ENCODE measurements around the gene BICC1. TPM values are rescaled to one million over a fixed set of nuclear protein-coding genes. Genes with fewer than 3 reads are reported as not detected.

The BICC1 gene
- total RNA-seq, 4 donors from 2014 or later: 28.8 to 39.0 (median 30.5) TPM

DNA sequence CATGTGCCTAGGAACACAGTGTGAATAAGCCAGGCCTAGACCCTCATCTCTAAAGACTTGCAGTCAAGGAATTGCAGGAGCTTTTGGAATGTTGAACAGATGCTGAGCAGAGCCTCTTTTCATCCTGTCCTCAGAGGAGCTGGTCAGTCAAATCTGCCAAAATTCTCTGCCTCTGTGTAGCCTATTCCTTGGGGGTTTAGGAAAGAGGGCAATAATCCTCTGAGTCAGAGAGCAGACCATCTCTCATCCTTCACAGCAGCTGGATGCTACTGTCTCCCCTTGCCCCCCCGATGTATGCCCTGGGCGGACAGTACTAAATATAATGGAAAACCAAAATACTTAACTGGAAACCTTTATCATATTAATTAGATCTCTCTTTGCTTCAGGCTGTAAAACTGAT, 52.6 kb downstream of the BICC1 start:
- no peaks in the 10 kb centered on the region for H3K27me3 ChIP-seq
- 72 to 79% methylated on average over 2 of the region's 2 CpGs for WGBS, 2 donors
- peaks cover 0 to 31% (median 14%) of the 10 kb centered on the region in 4 donors for H3K9me3 ChIP-seq
- TF ChIP-seq EP300 (IDR thresholded peaks at IDR 0.05) (no peak), POLR2A (IDR thresholded peaks at IDR 0.05) (no peak)
- TF ChIP-seq, protein P1, sequence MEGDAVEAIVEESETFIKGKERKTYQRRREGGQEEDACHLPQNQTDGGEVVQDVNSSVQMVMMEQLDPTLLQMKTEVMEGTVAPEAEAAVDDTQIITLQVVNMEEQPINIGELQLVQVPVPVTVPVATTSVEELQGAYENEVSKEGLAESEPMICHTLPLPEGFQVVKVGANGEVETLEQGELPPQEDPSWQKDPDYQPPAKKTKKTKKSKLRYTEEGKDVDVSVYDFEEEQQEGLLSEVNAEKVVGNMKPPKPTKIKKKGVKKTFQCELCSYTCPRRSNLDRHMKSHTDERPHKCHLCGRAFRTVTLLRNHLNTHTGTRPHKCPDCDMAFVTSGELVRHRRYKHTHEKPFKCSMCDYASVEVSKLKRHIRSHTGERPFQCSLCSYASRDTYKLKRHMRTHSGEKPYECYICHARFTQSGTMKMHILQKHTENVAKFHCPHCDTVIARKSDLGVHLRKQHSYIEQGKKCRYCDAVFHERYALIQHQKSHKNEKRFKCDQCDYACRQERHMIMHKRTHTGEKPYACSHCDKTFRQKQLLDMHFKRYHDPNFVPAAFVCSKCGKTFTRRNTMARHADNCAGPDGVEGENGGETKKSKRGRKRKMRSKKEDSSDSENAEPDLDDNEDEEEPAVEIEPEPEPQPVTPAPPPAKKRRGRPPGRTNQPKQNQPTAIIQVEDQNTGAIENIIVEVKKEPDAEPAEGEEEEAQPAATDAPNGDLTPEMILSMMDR (IDR thresholded peaks at IDR 0.05): no peak
- no peak overlapping the region for H3K27ac ChIP-seq
- H3K4me1 ChIP-seq: peaks cover 0 to 9% (median 0%) of the 10 kb centered on the region in 4 donors
- H3K36me3 ChIP-seq: no peaks in the 10 kb centered on the region
- no peak overlapping the region for H3K4me3 ChIP-seq
- no peak for DNase-seq (ENCODE audit: low spot score in 2 of 2)

DNA sequence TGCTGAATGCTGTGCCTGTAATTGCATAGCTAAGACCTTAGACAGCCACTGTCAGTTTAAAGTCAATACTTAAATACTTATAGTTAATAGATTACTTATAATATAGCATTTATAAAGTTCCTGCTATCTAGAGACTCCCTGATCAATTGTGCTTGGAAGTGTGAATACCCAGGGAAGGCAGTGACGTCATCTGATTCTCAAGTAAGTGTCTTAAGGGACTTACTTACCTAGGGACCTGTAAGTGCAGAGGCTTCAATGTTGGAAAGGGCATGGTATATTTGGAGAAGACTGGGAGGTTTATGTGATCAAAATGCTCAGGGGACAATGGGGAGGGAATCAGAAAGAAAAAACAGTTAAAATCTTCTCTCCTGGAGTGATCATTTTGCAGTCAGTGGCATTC, 55.0 kb downstream of the BICC1 start:
- H3K27ac ChIP-seq: peak overlapping the region in 1 of 4 donors; percentile 43
- H3K27me3 ChIP-seq: no peaks in the 10 kb centered on the region
- H3K36me3 ChIP-seq: no peaks in the 10 kb centered on the region
- 56 to 71% methylated on average over 1 of the region's 1 CpG for WGBS, 2 donors
- peaks cover 0 to 9% (median 0%) of the 10 kb centered on the region in 4 donors for H3K4me1 ChIP-seq
- H3K4me3 ChIP-seq: no peak overlapping the region
- peaks cover 0 to 22% (median under 1%) of the 10 kb centered on the region in 4 donors for H3K9me3 ChIP-seq
- no peak for DNase-seq (ENCODE audit: low spot score in 2 of 2)
- TF ChIP-seq, protein P1 (IDR thresholded peaks at IDR 0.05): no peak
- no peak for TF ChIP-seq POLR2A (IDR thresholded peaks at IDR 0.05)
- TF ChIP-seq EP300 (IDR thresholded peaks at IDR 0.05): no peak

DNA sequence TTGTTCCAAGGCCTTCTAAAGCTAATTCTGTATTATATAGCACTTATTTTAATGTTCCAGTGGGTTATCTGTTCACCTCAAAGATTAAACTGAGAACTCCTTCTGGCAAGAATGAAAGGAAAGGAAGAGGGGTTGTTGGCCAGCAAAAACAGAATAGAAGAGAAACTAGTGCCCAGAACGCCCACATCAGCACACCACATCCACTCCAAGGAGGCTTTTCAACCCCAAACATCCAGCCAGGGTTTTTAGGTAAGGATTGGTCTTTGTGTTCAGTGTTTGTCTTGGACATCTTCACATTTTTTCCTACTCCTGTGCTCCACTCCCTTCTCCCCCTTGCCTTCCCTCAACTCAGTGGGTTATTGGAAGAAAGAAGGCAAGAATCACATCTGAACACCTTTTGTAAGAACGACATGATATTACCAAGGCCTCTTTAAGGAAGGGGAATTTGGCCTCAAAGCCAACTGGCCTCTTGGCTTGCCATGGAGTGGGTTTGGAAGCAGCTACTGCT, 55.8 kb downstream of the BICC1 start:
- H3K27ac ChIP-seq: peak overlapping the region in 1 of 4 donors; percentile 43
- TF ChIP-seq POLR2A (IDR thresholded peaks at IDR 0.05) (no peak), EP300 (IDR thresholded peaks at IDR 0.05) (no peak)
- TF ChIP-seq, protein P1 (IDR thresholded peaks at IDR 0.05): no peak
- no peak overlapping the region for H3K4me3 ChIP-seq
- no peaks in the 10 kb centered on the region for H3K36me3 ChIP-seq
- H3K4me1 ChIP-seq: peaks cover 0 to 11% (median 0%) of the 10 kb centered on the region in 4 donors
- WGBS, 2 donors: 67% methylated on average over 2 of the region's 2 CpGs
- DNase-seq (ENCODE audit: low spot score in 2 of 2): no peak
- peaks cover 0 to 13% (median 0%) of the 10 kb centered on the region in 4 donors for H3K9me3 ChIP-seq
- H3K27me3 ChIP-seq: no peaks in the 10 kb centered on the region

DNA sequence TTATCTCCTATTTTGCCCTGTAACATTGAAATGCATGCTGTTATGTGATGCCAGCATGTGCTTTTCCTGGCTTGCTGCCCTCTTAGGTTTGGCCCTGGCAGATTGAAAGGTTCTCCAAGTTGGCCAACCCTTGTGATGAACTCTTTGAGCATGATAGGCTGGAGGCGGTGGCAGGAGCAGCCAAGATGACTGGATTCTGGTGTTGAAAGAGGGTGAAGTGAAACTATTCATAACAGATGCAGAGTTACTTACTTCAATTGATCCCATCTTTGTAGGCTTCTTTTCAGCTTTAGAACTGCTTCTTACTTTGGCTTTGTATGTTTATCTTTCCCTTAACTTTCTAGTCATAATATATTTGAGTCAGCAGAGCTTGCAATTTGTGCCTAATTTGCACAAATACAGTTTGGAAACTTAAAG, 57.6 kb downstream of the BICC1 start:
- peaks cover 0 to 13% (median 0%) of the 10 kb centered on the region in 4 donors for H3K9me3 ChIP-seq
- peaks cover 0 to 28% (median 3%) of the 10 kb centered on the region in 4 donors for H3K4me1 ChIP-seq
- H3K27ac ChIP-seq: peak overlapping the region in 2 of 4 donors; percentile 20 to 39
- no peak for DNase-seq (ENCODE audit: low spot score in 2 of 2)
- no peak for TF ChIP-seq EP300 (IDR thresholded peaks at IDR 0.05)
- TF ChIP-seq, protein P1 (IDR thresholded peaks at IDR 0.05): no peak
- TF ChIP-seq POLR2A (IDR thresholded peaks at IDR 0.05): no peak
- H3K36me3 ChIP-seq: no peaks in the 10 kb centered on the region
- 76 to 86% methylated on average over 1 of the region's 1 CpG for WGBS, 2 donors
- H3K27me3 ChIP-seq: no peaks in the 10 kb centered on the region
- no peak overlapping the region for H3K4me3 ChIP-seq

DNA sequence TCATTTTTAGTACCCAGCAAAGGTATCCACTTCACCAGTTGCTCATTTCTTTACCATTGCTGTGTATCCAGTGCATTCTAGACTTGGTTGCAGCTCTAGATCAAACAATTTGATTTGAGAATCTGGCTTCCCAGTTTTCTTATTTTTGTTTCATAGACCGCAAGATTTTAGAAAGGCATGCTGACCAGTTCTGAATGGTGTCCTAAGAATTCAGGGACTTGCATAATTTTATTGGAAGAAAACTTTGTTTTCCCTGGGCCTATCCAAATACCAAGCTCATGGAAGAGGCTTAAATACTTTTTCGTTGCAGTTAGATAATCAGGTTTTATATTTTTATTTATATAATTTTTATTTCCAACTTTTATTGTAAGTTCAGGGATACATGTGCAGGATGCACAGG, 58.3 kb downstream of the BICC1 start:
- Histone ChIP-seq H3K4me1 (peaks cover 0 to 34% (median 3%) of the 10 kb centered on the region in 4 donors), H3K27ac (peak overlapping the region in 1 of 4 donors; percentile 20), H3K36me3 (no peaks in the 10 kb centered on the region), H3K9me3 (peaks cover 0 to 13% (median 0%) of the 10 kb centered on the region in 4 donors), H3K4me3 (no peak overlapping the region), H3K27me3 (no peaks in the 10 kb centered on the region)
- DNase-seq (ENCODE audit: low spot score in 2 of 2): no peak
- TF ChIP-seq EP300 (IDR thresholded peaks at IDR 0.05) (no peak), POLR2A (IDR thresholded peaks at IDR 0.05) (no peak)
- TF ChIP-seq, protein P1 (IDR thresholded peaks at IDR 0.05): no peak
- 73 to 87% methylated on average over 2 of the region's 2 CpGs for WGBS, 2 donors
